Breast epithelium (tissue), 4 donors: Measurements from ENCODE around the gene POLN. TPM values are rescaled to one million over a fixed set of nuclear protein-coding genes. Genes with fewer than 3 reads are reported as not detected.

Source experiments
- DNase-seq, 2 donors: peaks; one replicate each; pipeline ENCODE4 v3.0.0-alpha.2; 2019; ENCODE audit warnings: low spot score in 2 of 2
- H3K27ac ChIP-seq, 2 donors: fragments of 200-600 bp; sonication (generic) in 1 of 2; one replicate each; pipeline ENCODE4 v1.5.1; 2016 to 2019; ENCODE audit warnings: mild to moderate bottlenecking in 1 of 2
- H3K27me3 ChIP-seq, 2 donors: fragments of 200-600 bp; sonication (generic) in 1 of 2; one replicate each; pipeline versions ENCODE4 v1.5.1 to v1.6.0; 2017 to 2019; ENCODE audit warnings: control low read depth in 1 of 2, mild to moderate bottlenecking in 1 of 2
- H3K36me3 ChIP-seq: fragments of 200-600 bp; one replicate; pipeline ENCODE4 v1.5.1; 2019
- H3K4me1 ChIP-seq, 2 donors: fragments of 200-600 bp; sonication (generic); one replicate each; pipeline ENCODE4 v1.5.1; 2016 to 2019; ENCODE audit warnings: control low read depth in 1 of 2
- H3K4me3 ChIP-seq, 3 donors: fragments of 200-600 bp; sonication (generic); 1 replicate in 2 of 3; 2 replicates in 1 of 3; pipeline ENCODE4 v1.5.1; 2016 to 2019; ENCODE audit warnings: mild to moderate bottlenecking in 3 of 3, moderate library complexity in 2 of 3
- H3K9me3 ChIP-seq, 2 donors: fragments of 200-600 bp; sonication (generic) in 1 of 2; one replicate each; pipeline ENCODE4 v1.5.1; 2016 to 2019; ENCODE audit warnings: control low read depth in 1 of 2
- POLR2A ChIP-seq: fragments of 450-650 bp; IDR thresholded peaks from one replicate; pipeline ENCODE4 v1.6.1; 2016; ENCODE audit warnings: antibody characterized with exemption, mild to moderate bottlenecking, moderate library complexity
- POLR2AphosphoS5 ChIP-seq, 3 donors: sonication (generic); formaldehyde crosslinking; IDR thresholded peaks; one replicate each; pipeline ENCODE4 v1.6.1; 2017; ENCODE audit warnings: antibody characterized with exemption in 3 of 3
- intact Hi-C: fragments of 100-400 bp; cut with DNase I; formaldehyde crosslinking; loops from one replicate; pipeline ENCODE4 v1.15.1; 2023; ENCODE audit warnings: low total_unique reads
- total RNA-seq, 3 donors: library from RNA; depleted of rRNA; stranded (reverse); fragments of >200 nt; gene quantifications; one replicate each; pipeline ENCODE4 v1.1.0, GENCODE V29; 2016
- TF ChIP-seq, protein P1 (sequence below), 3 donors: fragments of 450-650 bp; IDR thresholded peaks; one replicate each; pipeline ENCODE4 v1.5.1; 2016 to 2017; ENCODE audit warnings: antibody characterized with exemption in 3 of 3, mild to moderate bottlenecking in 3 of 3, moderate library complexity in 3 of 3

The POLN gene
- total RNA-seq, 3 donors from 2014 or later: 3.3 to 4.7 (median 4.3) TPM

DNA sequence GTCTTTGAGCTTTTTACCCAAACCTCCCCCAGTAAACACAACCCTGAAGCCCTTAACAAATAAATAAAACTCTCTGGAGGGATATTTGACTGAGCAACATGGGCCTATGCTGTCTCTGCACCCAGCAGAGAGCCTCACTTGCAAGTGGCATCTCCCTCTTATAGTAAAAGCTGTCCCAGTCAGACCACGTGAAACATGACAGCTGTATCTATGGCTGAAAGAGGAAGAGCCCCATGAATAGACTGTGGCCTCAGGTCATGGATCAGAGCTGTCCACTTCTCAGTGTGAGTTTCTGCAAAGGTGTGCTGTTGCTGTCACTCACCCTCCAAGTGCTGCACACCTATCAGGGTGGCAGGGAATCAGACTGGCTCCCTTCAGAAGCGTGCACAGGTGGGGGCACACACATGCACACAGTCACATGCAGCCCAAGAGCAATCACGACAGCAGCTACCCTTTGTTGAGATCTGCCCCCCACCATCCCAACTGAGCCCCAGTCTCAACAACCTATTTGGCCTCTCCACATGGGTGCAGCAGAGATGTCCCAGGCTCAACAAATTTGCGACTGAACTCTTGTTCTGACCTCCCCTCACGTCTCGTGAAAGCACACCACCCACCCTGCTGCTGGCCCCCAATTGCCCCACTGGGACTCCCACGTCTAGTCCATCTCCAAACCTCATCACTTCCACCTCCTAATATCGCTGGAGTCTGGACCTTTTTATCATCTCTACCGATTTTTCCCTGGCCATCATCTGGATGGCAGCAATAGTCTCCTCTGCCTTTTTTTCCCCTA, 137.2 kb downstream of the POLN start:
- Histone ChIP-seq H3K27me3 (no peaks in the 10 kb centered on the region), H3K4me1 (no peaks in the 10 kb centered on the region), H3K36me3 (no peaks in the 10 kb centered on the region), H3K27ac (no peak overlapping the region), H3K9me3 (peaks cover 17 to 29% of the 10 kb centered on the region in 2 donors), H3K4me3 (no peak overlapping the region)
- no peak for DNase-seq
- intact Hi-C loops: no loop called here
- TF ChIP-seq POLR2AphosphoS5 (IDR thresholded peaks at IDR 0.05): no peak

DNA sequence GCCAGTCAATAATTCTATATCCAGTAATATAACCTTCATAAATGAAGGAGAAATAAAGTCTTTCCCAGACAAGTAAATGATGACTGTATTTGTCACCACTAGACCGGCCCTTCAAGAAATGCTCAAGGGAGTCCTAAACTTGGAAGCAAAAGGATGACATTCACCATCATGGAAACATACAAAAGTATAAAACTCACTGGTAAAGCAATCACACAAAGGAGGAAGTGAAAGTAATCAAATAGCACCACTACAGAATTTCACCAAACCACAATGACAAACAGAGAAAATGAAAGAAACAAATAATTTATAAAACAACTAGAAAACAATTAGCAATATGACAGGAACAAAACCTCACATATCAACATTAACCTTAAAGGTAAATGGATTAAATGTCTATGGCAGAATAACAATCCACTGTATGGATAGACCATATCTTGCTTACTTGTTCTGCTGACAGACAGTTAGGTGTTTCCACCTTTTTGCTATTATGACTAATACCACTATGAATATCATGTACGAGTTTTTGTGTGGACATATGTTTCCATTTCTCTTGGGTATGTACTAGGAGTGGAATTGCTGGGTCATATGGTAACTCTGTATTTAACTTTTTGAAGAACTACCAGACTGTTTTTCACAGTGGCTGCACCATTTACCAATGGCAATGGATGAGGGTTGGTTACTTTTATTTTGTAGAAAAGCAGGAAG, 137.9 kb downstream of the POLN start:
- Histone ChIP-seq H3K9me3 (peaks cover 17 to 29% of the 10 kb centered on the region in 2 donors), H3K4me3 (no peak overlapping the region), H3K36me3 (no peaks in the 10 kb centered on the region), H3K27me3 (no peaks in the 10 kb centered on the region), H3K4me1 (no peaks in the 10 kb centered on the region), H3K27ac (no peak overlapping the region)
- intact Hi-C loops: no loop called here
- DNase-seq: no peak
- TF ChIP-seq, protein P1, sequence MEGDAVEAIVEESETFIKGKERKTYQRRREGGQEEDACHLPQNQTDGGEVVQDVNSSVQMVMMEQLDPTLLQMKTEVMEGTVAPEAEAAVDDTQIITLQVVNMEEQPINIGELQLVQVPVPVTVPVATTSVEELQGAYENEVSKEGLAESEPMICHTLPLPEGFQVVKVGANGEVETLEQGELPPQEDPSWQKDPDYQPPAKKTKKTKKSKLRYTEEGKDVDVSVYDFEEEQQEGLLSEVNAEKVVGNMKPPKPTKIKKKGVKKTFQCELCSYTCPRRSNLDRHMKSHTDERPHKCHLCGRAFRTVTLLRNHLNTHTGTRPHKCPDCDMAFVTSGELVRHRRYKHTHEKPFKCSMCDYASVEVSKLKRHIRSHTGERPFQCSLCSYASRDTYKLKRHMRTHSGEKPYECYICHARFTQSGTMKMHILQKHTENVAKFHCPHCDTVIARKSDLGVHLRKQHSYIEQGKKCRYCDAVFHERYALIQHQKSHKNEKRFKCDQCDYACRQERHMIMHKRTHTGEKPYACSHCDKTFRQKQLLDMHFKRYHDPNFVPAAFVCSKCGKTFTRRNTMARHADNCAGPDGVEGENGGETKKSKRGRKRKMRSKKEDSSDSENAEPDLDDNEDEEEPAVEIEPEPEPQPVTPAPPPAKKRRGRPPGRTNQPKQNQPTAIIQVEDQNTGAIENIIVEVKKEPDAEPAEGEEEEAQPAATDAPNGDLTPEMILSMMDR (IDR thresholded peaks at IDR 0.05): no peak
- TF ChIP-seq POLR2AphosphoS5 (IDR thresholded peaks at IDR 0.05) (no peak), POLR2A (no peak)

DNA sequence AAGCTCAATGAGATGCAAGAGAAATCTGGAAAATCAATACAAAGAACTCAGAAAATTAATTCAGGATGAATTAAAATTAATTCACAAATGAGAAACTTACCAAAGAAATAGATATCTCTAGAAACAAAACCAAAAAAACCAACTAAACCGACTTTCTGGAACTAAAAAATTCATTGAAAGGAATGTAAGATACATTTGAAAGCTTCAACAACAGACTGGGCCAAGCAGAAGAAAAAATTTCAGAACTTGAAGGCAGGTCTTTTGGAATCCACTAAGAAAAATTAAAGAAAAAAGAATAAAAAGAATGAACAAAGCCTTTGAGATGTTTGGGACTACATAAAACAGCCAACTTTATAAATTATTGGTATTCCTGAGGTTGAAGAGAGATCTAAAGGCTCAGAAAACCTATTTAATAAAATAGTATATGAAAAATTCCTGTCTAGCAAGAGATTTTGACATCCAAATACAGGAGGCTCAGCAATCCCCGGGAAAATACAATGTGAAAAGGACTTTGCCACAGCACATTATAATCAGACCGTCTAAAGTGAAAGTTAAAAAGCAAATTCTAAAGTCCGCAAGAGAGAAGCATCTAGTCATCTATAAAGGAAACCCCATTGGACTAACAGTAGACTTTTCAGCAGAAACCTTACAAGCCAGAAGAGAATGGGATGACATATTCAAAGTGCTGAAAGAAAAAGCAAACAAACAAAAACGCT, 138.6 kb downstream of the POLN start:
- H3K4me1 ChIP-seq: no peaks in the 10 kb centered on the region
- intact Hi-C loops: no loop called here
- no peak for DNase-seq
- H3K36me3 ChIP-seq: no peaks in the 10 kb centered on the region
- TF ChIP-seq POLR2A (no peak), POLR2AphosphoS5 (IDR thresholded peaks at IDR 0.05) (no peak)
- TF ChIP-seq, protein P1 (IDR thresholded peaks at IDR 0.05): no peak
- H3K27ac ChIP-seq: no peak overlapping the region
- H3K9me3 ChIP-seq: peaks cover 17 to 29% of the 10 kb centered on the region in 2 donors
- H3K27me3 ChIP-seq: no peaks in the 10 kb centered on the region
- H3K4me3 ChIP-seq: no peak overlapping the region

DNA sequence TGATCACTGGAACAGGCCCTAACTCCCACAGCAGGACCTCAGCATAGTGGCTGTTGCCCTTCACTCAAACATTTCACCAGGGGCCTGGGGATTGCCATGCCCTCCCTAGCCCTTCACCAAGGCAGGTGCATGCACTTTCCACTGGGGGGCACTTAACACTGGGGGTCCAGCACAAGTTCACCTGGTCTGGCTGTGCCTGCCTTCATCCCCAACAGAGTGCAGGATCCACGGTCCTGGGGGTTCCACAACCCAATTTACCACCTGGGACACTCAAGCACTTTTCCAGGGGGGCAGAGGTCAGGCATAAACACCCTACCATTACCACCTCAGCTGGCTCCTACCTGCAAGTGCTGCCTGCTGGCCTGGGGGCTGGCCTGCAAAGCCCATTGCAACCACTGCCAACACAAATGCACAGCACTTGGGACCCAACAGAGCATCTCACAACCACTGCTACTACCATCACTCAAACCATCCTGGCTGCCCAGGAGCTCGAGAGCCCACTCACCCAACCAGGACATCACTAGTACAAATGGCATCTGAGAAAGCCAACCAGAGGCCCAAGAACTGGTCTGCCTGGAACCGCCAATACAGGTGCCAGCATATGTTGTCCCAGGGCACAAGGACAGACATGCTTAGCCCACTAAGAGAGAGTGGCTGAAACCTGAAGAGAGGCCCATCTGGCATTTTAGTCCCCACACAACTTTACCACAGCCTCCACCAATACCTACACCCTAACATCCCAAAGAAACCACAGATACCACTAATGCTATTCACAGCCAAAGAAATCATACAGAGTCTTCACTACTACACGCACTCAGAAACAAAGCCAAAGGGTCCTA, 139.7 kb downstream of the POLN start:
- H3K27me3 ChIP-seq: no peaks in the 10 kb centered on the region
- intact Hi-C loops: no loop called here
- no peak overlapping the region for H3K27ac ChIP-seq
- DNase-seq: no peak
- H3K4me3 ChIP-seq: no peak overlapping the region
- H3K36me3 ChIP-seq: no peaks in the 10 kb centered on the region
- no peaks in the 10 kb centered on the region for H3K4me1 ChIP-seq
- TF ChIP-seq POLR2A (no peak), POLR2AphosphoS5 (IDR thresholded peaks at IDR 0.05) (no peak)
- TF ChIP-seq, protein P1 (IDR thresholded peaks at IDR 0.05): no peak
- H3K9me3 ChIP-seq: peaks cover 17 to 29% of the 10 kb centered on the region in 2 donors
